Fibroblast of the aortic adventitia (primary cell): ENCODE measurements around the gene CACNA1F. TPM values are rescaled to one million over a fixed set of nuclear protein-coding genes. Genes with fewer than 3 reads are reported as not detected.

Source experiments
- DNase-seq: peaks from one replicate; pipeline ENCODE4 v3.0.0-alpha.2; 2010; ENCODE audit warnings: low read depth
- H3K4me3 ChIP-seq: 2 replicates; pipeline ENCODE4 v1.5.1; 2011; ENCODE audit warnings: low read depth, mild to moderate bottlenecking, control low read depth, low read length, moderate library complexity
- CTCF ChIP-seq: IDR thresholded peaks from 2 replicates; pipeline ENCODE4 v1.5.1; 2011; ENCODE audit warnings: mild to moderate bottlenecking, low read length, control low read depth, inconsistent platforms; ENCODE audit not compliant: insufficient read depth
- total RNA-seq: library from RNA; depleted of rRNA; stranded (reverse); fragments of >200 nt; gene quantifications from 2 replicates; pipeline ENCODE4 v1.2.3, GENCODE V29; 2012; ENCODE audit warnings: low replicate concordance

CACNA1F gene
- total RNA-seq, 1 donor, result not detected

GRCh38 chrX:49172280-49172780, 60.8 kb downstream of the CACNA1F start:
- no peak for TF ChIP-seq CTCF
- peak overlapping the region; percentile 72 for H3K4me3 ChIP-seq
- peak; percentile 51 for DNase-seq

GRCh38 chrX:49171752-49172279, 61.3 kb downstream of the CACNA1F start, which contains the start of gene PLP2:
Gene PLP2, plus strand, starts transcription at chrX:49171898. Its CDS starts 103 bp downstream, at chrX:49172001.
- peak within 1 kb of the TSS; percentile 72 for H3K4me3 ChIP-seq
- peak; percentile 32 for DNase-seq
- no peak for TF ChIP-seq CTCF

GRCh38 chrX:49167740-49168108, 65.4 kb downstream of the CACNA1F start:
- peak overlapping the region; percentile 51 for H3K4me3 ChIP-seq
- no peak for TF ChIP-seq CTCF
- no peak for DNase-seq

- DNase-seq, result peak; percentile 75
- TF ChIP-seq CTCF, result no peak
- peak overlapping the region; percentile 51 for H3K4me3 ChIP-seq
Measured at GRCh38 chrX:49166914-49167739, 66.0 kb downstream of the CACNA1F start.

GRCh38 chrX:49165901-49166881, 66.9 kb downstream of the CACNA1F start:
- TF ChIP-seq CTCF, result no peak
- peak; percentile 63 for DNase-seq
- peak overlapping the region; percentile 37 for H3K4me3 ChIP-seq

GRCh38 chrX:49164589-49165360, 68.4 kb downstream of the CACNA1F start:
- no peak overlapping the region for H3K4me3 ChIP-seq
- DNase-seq, result no peak
- TF ChIP-seq CTCF, result no peak
